ENCODE data around the gene TGFB1.
A peak's percentile ranks its signal among the peaks of the same experiment; 100 is the strongest.

TGFB1 gene

GRCh38 chr19:41311072-41311471 is 42.6 kb downstream of the TGFB1 start:
- TF ChIP-seq EZH2phosphoT487 (IDR thresholded peaks at IDR 0.05; ENCODE audit: borderline replicate concordance, low read length) (no peak), CTCF (IDR thresholded peaks at IDR 0.05; ENCODE audit: low read depth, low read length, poor library complexity, severe bottlenecking) (no peak)

GRCh38 chr19:41310033-41310831 is 43.5 kb downstream of the TGFB1 start, which contains the start of gene CCDC97:
TSS of gene CCDC97 (plus strand) at chr19:41310172. CDS start at chr19:41310311, 139 bp downstream.
- H3K27ac ChIP-seq (ENCODE audit: low read depth, low read length), result peak within 1 kb of the TSS; percentile 63
- H3F3A ChIP-seq (ENCODE audit: control insufficient read depth, insufficient read depth), result peaks cover 21% of the 10 kb centered on the region

More at GRCh38 chr19:41311072-41311471, 42.6 kb downstream of the TGFB1 start:
- no peak overlapping the region for H3K27ac ChIP-seq (ENCODE audit: low read depth, low read length)
- peak overlapping the region; percentile 97 for H3K4me2 ChIP-seq (ENCODE audit: low read length)
- H3K9me3 ChIP-seq (ENCODE audit: control insufficient read depth, insufficient read depth, low read length), result no peaks in the 10 kb centered on the region
- peaks cover 41% of the 10 kb centered on the region for H3K4me1 ChIP-seq (ENCODE audit: control insufficient read depth, low read length)
- H3K36me3 ChIP-seq (ENCODE audit: control insufficient read depth, low read length), result peaks cover 50% of the 10 kb centered on the region
- no peaks in the 10 kb centered on the region for H3K9me2 ChIP-seq (replicated peaks; ENCODE audit: control insufficient read depth, low read length)
- H4K20me1 ChIP-seq (ENCODE audit: control insufficient read depth, insufficient read depth, low read depth, low read length), result no peaks in the 10 kb centered on the region
- H3K79me2 ChIP-seq (ENCODE audit: control insufficient read depth, low read length), result peaks cover 55% of the 10 kb centered on the region
- peaks cover 21% of the 10 kb centered on the region for H3F3A ChIP-seq (ENCODE audit: control insufficient read depth, insufficient read depth)
- H3K27me3 ChIP-seq (ENCODE audit: control insufficient read depth, low read length), result no peaks in the 10 kb centered on the region
- H3K4me3 ChIP-seq (ENCODE audit: low read length), result peak overlapping the region; percentile 97

GRCh38 chr19:41309180-41310032 is 44.3 kb downstream of the TGFB1 start:
- Histone ChIP-seq H3K4me2 (ENCODE audit: low read length) (peak overlapping the region; percentile 97), H3K27me3 (ENCODE audit: control insufficient read depth, low read length) (no peaks in the 10 kb centered on the region), H3K4me1 (ENCODE audit: control insufficient read depth, low read length) (peaks cover 41% of the 10 kb centered on the region), H3F3A (ENCODE audit: control insufficient read depth, insufficient read depth) (peaks cover 21% of the 10 kb centered on the region), H3K79me2 (ENCODE audit: control insufficient read depth, low read length) (peaks cover 51% of the 10 kb centered on the region), H3K4me3 (ENCODE audit: low read length) (peak overlapping the region; percentile 97), H3K36me3 (ENCODE audit: control insufficient read depth, low read length) (peaks cover 61% of the 10 kb centered on the region), H3K9me3 (ENCODE audit: control insufficient read depth, insufficient read depth, low read length) (no peaks in the 10 kb centered on the region), H3K9me2 (replicated peaks; ENCODE audit: control insufficient read depth, low read length) (no peaks in the 10 kb centered on the region), H3K27ac (ENCODE audit: low read depth, low read length) (peak overlapping the region; percentile 63), H4K20me1 (ENCODE audit: control insufficient read depth, insufficient read depth, low read depth, low read length) (no peaks in the 10 kb centered on the region)
- TF ChIP-seq EZH2phosphoT487 (IDR thresholded peaks at IDR 0.05; ENCODE audit: borderline replicate concordance, low read length) (no peak), CTCF (IDR thresholded peaks at IDR 0.05; ENCODE audit: low read depth, low read length, poor library complexity, severe bottlenecking) (no peak)

More at GRCh38 chr19:41310033-41310831, 43.5 kb downstream of the TGFB1 start, which contains the start of gene CCDC97:
- Histone ChIP-seq H3K4me3 (ENCODE audit: low read length) (peak within 1 kb of the TSS; percentile 97), H3K9me2 (replicated peaks; ENCODE audit: control insufficient read depth, low read length) (no peaks in the 10 kb centered on the region), H3K79me2 (ENCODE audit: control insufficient read depth, low read length) (peaks cover 54% of the 10 kb centered on the region), H4K20me1 (ENCODE audit: control insufficient read depth, insufficient read depth, low read depth, low read length) (no peaks in the 10 kb centered on the region), H3K9me3 (ENCODE audit: control insufficient read depth, insufficient read depth, low read length) (no peaks in the 10 kb centered on the region), H3K4me1 (ENCODE audit: control insufficient read depth, low read length) (peaks cover 41% of the 10 kb centered on the region), H3K4me2 (ENCODE audit: low read length) (peak within 1 kb of the TSS; percentile 97), H3K27me3 (ENCODE audit: control insufficient read depth, low read length) (no peaks in the 10 kb centered on the region), H3K36me3 (ENCODE audit: control insufficient read depth, low read length) (peaks cover 56% of the 10 kb centered on the region)
- TF ChIP-seq CTCF (IDR thresholded peaks at IDR 0.05; ENCODE audit: low read depth, low read length, poor library complexity, severe bottlenecking) (no peak), EZH2phosphoT487 (IDR thresholded peaks at IDR 0.05; ENCODE audit: borderline replicate concordance, low read length) (no peak)

Data from DOHH2 (cell line).